GM21381 (cell line): ENCODE results near the gene ARHGEF38.
"Not testable (repeated sequence)": the region's sequence is repeated elsewhere in the genome, so short reads cannot be mapped to it uniquely, and the experiment has no call there.

Source experiments
- ATAC-seq: cut with Tn5 transposase; IDR thresholded peaks from one replicate; pipeline ENCODE4 v1.9.1; 2021; ENCODE audit warnings: mild to moderate bottlenecking, moderate library complexity; ENCODE audit not compliant: unreplicated experiment

The ARHGEF38 gene

DNA sequence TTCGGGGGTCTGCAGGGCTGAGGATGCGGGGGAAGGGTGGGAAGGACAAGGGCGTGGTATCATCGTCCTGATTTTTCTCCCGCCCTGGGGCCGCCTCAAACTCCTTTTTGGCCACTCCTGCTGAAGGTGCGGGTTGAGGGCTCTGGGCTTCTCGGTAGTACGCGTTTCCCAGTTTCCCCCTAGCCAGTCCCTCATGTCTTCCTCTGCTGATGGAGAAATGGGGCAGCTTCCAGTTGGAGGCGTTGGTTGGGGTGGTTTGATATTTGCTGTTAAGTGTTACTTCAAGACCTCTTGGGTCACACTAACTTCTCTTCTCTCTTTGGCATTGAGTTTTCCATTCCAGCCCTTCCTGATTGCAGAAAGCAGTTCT is 156.6 kb downstream of the ARHGEF38 start:
- ATAC-seq, result peak; percentile 29

DNA sequence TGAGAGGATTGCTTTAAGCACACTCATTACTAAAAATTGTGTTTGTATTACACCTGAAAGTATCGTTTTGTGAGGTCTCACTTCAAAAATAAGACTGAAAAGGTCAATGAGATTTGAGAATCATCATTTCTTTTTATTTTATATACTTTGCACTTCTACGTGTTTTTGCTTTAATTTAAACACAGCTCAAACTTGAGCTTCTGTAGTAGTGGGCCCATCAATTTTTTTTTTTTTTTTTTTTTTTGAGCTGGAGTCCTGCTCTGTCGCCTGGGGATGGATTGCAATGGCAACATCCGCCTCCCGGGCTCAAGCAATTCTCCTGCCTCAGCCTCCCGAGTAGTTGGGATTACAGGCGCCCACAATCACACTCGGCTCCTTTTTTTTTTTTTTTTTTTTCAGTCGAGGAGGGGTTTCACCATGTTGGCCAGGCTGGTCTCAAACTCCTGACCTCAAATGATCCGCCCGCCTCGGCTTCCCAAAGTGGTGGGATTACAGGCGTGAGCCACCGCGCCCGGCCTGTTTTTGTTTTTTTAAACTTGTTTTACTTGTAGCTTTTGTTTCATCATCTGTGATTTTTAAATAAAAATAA is 157.7 kb downstream of the ARHGEF38 start:
- no peak for ATAC-seq

DNA sequence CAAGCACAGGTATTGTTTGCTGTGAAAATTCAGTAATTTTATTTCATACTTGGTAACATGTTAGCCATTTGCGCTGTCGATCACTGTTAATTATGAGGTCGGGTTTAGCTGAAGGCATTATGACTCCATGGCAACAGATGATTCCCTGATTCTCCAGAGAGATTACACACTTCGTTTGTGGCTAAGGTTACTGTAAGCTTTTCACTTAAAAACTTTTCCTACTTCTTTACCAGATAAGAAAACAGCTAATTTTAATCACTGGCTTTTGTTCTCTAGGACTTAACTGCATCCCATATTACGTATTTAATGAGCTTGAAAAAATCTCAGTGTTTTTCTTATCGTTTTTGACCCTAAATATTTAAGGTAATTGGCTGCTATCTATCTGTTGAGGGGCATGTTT is 158.3 kb downstream of the ARHGEF38 start:
- ATAC-seq, result no peak

DNA sequence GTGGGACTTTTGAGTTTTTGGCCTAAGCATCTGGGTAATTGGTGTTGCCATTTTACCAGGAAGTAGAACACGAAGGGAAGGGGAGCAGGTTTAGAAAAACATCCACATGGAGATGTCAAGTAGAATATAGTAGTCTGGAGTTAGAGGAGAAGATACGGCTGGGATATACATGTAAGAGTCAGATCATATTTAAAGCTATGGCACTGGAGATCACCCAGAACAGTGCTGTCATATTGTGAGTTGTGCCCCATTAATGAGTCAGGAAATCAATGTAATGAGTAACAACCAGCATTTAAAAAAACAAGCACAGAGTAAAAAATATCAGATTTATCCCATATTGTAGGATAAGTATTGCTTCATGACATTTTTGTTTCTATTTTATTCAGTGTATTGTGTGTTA is 160.3 kb downstream of the ARHGEF38 start:
- ATAC-seq, result no peak

DNA sequence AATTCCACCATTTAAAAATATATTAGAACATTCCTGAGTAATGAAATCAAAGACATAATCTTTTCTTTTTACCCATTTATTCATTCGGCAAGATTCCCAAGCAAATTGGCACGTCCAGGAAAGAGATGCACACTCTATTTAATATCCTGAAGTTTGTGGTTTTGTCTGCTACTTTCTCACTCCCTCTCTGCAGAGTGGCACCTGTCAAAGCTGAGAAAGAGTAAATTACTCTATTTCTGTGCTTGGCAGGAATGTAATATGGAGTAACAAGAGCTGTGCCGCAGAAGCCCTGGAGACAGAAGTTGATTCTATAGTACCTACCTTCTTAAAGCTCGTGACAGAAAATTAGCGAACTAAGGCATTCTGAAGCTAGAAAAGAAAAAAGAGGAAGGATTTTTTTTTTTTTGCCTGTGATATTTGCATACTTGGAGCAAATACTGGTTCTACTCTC is 161.7 kb downstream of the ARHGEF38 start:
- peak; percentile 62 for ATAC-seq

DNA sequence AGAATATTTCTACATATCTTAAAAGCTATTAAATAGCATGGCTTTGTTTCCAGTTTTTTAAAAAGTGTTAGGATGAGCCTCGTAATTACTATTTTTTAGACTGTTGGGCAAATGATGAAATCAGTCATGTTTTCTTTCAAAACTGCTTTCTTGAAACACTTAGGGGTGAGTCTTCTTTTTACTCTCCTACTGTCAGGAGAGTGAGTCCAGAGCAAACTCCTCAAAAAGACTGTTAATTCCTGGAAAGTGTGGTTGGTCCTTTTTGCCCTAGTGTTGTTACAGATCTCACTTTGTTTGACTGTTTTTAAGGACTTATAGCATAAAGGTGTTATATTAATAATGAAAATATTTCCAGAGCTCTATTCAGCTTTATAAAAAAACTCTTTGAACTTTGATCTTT is 162.5 kb downstream of the ARHGEF38 start:
- no peak for ATAC-seq

DNA sequence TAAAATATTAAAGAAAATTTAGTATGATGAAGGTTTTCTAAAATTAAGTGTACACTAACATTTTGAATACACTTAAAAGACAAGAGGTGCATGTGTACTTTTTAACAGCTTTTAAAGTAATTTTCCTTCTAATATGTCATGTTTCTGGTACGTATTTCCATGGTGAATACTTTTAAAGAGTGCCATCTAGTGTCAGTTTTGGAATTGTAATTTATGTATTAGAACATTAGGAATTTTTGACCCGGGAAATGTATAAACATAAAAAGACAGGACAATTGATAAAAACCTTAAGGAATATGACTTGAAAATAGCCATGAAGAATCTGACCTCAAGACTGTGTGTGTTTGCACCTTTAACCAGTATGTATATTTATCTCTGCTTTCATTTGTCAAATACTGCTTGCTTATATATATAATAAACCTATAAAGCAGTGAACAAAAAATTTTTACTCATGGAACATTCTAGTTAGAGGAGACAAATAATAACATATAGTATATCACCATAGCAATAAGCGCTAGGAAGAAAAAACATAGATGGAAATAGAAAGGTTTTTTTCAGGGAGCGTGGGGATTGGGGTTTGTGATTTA is 163.4 kb downstream of the ARHGEF38 start:
- ATAC-seq, result no peak

DNA sequence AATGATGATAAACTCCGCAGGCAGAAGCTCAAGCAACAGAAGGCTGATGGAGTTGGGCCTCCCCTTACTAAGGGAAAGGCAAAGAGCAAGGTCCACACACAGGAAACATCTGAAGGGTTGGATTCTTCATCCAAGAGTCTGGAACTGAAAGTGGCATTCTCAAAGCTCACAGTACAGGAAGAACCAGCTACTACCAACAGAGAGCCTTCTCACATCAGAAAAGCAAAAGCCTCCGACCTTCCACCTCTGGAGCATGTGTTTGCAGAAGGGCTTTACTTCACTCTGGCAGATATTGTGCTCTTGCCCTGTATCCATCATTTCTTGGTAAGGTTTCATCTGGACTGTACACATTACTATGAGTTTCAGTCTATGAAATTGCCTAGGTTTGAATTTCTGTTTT is 166.8 kb downstream of the ARHGEF38 start:
- no peak for ATAC-seq

DNA sequence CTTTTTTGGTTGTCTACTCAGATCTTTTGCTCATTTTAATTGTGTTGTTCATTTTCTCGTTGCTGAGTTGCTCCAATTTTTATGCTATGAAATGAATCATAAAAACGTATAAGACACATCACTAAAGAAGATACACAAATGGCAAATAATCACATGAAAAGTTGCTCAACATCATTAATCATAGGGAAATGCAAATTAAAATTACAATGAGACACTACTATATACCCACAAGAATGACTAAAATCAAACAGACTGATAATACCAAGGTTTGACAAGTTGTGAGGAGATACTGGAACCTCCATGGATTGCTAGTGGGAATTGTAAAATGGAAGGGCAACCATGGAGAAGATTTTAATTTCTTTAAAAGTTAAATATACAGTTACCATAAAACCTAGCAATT is 173.2 kb downstream of the ARHGEF38 start:
- ATAC-seq, result no peak

DNA sequence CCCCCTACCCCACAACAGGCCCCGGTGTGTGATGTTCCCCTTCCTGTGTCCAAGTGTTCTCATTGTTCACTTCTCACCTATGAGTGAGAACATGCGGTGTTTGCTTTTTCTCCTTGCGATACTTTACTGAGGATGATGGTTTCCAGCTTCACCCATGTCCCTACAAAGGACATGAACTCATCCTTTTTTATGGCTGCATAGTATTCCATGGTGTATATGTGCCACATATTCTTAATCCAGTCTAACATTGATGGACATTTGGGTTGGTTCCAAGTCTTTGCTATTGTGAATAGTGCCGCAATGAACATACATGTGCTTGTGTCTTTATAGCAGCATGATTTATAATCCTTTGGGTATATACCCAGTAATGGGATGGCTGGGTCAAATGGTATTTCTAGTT is 177.5 kb downstream of the ARHGEF38 start:
- not testable (repeated sequence) for ATAC-seq
